Smooth muscle cell (in vitro differentiated cells): ENCODE measurements around the gene TBK1. TPM values are rescaled to one million over a fixed set of nuclear protein-coding genes. Genes with fewer than 3 reads are reported as not detected.
"Not testable (repeated sequence)": the region's sequence is repeated elsewhere in the genome, so short reads cannot be mapped to it uniquely, and the experiment has no call there.

ENCODE experiments used
- DNase-seq: peaks from one replicate; lab custom pipeline; 2025; ENCODE audit not compliant: unreplicated experiment; lab: John Stamatoyannopoulos, UW
- H2AFZ ChIP-seq: fragments of 200-600 bp; sonication (generic); 2 replicates; pipeline ENCODE4 v1.6.0; 2016; ENCODE audit warnings: antibody characterized with exemption, low read depth, mild to moderate bottlenecking
- H3F3A ChIP-seq: fragments of 200-600 bp; sonication (generic); 2 replicates; pipeline ENCODE4 v1.6.0; 2017; ENCODE audit warnings: antibody characterized with exemption, low read depth
- H3K27ac ChIP-seq: fragments of 200-600 bp; sonication (generic); 2 replicates; pipeline ENCODE4 v1.5.1; 2016; ENCODE audit warnings: low read depth, mild to moderate bottlenecking
- H3K27me3 ChIP-seq: fragments of 200-600 bp; sonication (generic); 2 replicates; pipeline ENCODE4 v1.6.1; 2016; ENCODE audit warnings: low read depth, mild to moderate bottlenecking
- H3K36me3 ChIP-seq: fragments of 200-600 bp; sonication (generic); 2 replicates; pipeline ENCODE4 v1.5.1; 2016; ENCODE audit warnings: low read depth
- H3K4me1 ChIP-seq: fragments of 200-600 bp; sonication (generic); 2 replicates; pipeline ENCODE4 v1.5.1; 2016; ENCODE audit warnings: low read depth
- H3K4me2 ChIP-seq: fragments of 200-600 bp; sonication (generic); 2 replicates; pipeline ENCODE4 v1.6.0; 2016; ENCODE audit warnings: mild to moderate bottlenecking
- H3K4me3 ChIP-seq: fragments of 200-600 bp; sonication (generic); 2 replicates; pipeline ENCODE4 v1.5.1; 2016; ENCODE audit warnings: mild to moderate bottlenecking
- H3K79me2 ChIP-seq: fragments of 200-600 bp; sonication (generic); 2 replicates; pipeline ENCODE4 v1.6.0; 2016; ENCODE audit warnings: low read depth, mild to moderate bottlenecking
- H3K9ac ChIP-seq: fragments of 200-600 bp; sonication (generic); 2 replicates; pipeline ENCODE4 v1.6.0; 2016; ENCODE audit warnings: low read depth
- H3K9me3 ChIP-seq: fragments of 200-600 bp; sonication (generic); replicated peaks from 2 replicates; pipeline ENCODE4 v1.5.1; 2016; ENCODE audit warnings: low read depth
- H4K20me1 ChIP-seq: fragments of 200-600 bp; sonication (generic); 2 replicates; pipeline ENCODE4 v1.6.0; 2016; ENCODE audit warnings: low read depth
- CTCF ChIP-seq: fragments of 200-600 bp; sonication (generic); IDR thresholded peaks from 2 replicates; pipeline ENCODE4 v1.5.1; 2017; ENCODE audit warnings: borderline replicate concordance, mild to moderate bottlenecking, antibody characterized with exemption; ENCODE audit not compliant: insufficient read depth, poor library complexity, severe bottlenecking
- WGBS: methylation state at CpG from one replicate; pipeline ENCODE4 v1.1.7; 2016; ENCODE audit warnings: low lambda C conversion rate; 5-methylcytosine and 5-hydroxymethylcytosine counted together
- polyA plus RNA-seq: library from polyadenylated mRNA; unstranded; fragments of >200 nt; fragmentation: Nextera tagmentation; extraction: Ambion mirVana; gene quantifications from 2 replicates; pipeline ENCODE4 v1.2.1, GENCODE V29; 2016
- total RNA-seq: library from RNA; depleted of rRNA; stranded (reverse); fragments of >200 nt; gene quantifications from 2 replicates; pipeline ENCODE4 v1.2.3, GENCODE V29; 2014

Gene TBK1
- total and polyA plus RNA-seq, 2 experiments from 2014 or later = 16.8 to 28.9 TPM

- Histone ChIP-seq H4K20me1 (no peaks in the 10 kb centered on the region), H3F3A (no peaks in the 10 kb centered on the region), H3K79me2 (no peaks in the 10 kb centered on the region), H3K4me2 (no peak overlapping the region), H3K4me1 (no peaks in the 10 kb centered on the region), H3K27me3 (no peaks in the 10 kb centered on the region), H3K4me3 (no peak overlapping the region), H3K36me3 (no peaks in the 10 kb centered on the region), H3K9me3 (no peaks in the 10 kb centered on the region), H3K27ac (no peak overlapping the region), H3K9ac (no peak overlapping the region), H2AFZ (peak overlapping the region; percentile 81)
- no peak for TF ChIP-seq CTCF
- 88% methylated on average over 3 of the region's 3 CpGs for WGBS
- DNase-seq = no peak
These were observed 69.9 kb downstream of the TBK1 start for GRCh38 chr12:64521833-64522232.

- Histone ChIP-seq H2AFZ (peak overlapping the region; percentile 81), H3K9ac (no peak overlapping the region), H3K4me2 (no peak overlapping the region), H3K36me3 (no peaks in the 10 kb centered on the region), H3K27me3 (no peaks in the 10 kb centered on the region), H3K27ac (no peak overlapping the region), H3K4me1 (no peaks in the 10 kb centered on the region), H4K20me1 (no peaks in the 10 kb centered on the region), H3K9me3 (no peaks in the 10 kb centered on the region), H3K79me2 (no peaks in the 10 kb centered on the region), H3K4me3 (no peak overlapping the region), H3F3A (no peaks in the 10 kb centered on the region)
- 49% methylated on average over 5 of the region's 5 CpGs for WGBS
- no peak for DNase-seq
- no peak for TF ChIP-seq CTCF
These were observed 70.4 kb downstream of the TBK1 start for GRCh38 chr12:64522316-64522715.

GRCh38 chr12:64522807-64523206 lies 70.9 kb downstream of the TBK1 start:
- Histone ChIP-seq H3K4me3 (no peak overlapping the region), H3K79me2 (no peaks in the 10 kb centered on the region), H3K27ac (no peak overlapping the region), H3F3A (no peaks in the 10 kb centered on the region), H3K27me3 (no peaks in the 10 kb centered on the region), H3K9me3 (no peaks in the 10 kb centered on the region), H2AFZ (peak overlapping the region; percentile 81), H3K36me3 (no peaks in the 10 kb centered on the region), H3K4me2 (no peak overlapping the region), H3K9ac (no peak overlapping the region), H3K4me1 (no peaks in the 10 kb centered on the region), H4K20me1 (no peaks in the 10 kb centered on the region)
- no peak for DNase-seq
- 73% methylated on average over 4 of the region's 4 CpGs for WGBS
- TF ChIP-seq CTCF = no peak

- not testable (repeated sequence) for H3F3A ChIP-seq, H2AFZ ChIP-seq, H4K20me1 ChIP-seq, H3K36me3 ChIP-seq, H3K4me1 ChIP-seq, H3K4me2 ChIP-seq, H3K27me3 ChIP-seq, H3K9ac ChIP-seq, H3K27ac ChIP-seq, H3K9me3 ChIP-seq, H3K4me3 ChIP-seq, H3K79me2 ChIP-seq, DNase-seq
- 91% methylated on average over 11 of the region's 11 CpGs for WGBS
These were observed 71.9 kb downstream of the TBK1 start for GRCh38 chr12:64523565-64524444.
